Skin epidermis (tissue), 12 donors: ENCODE results near the gene ONECUT3.
"Not testable (repeated sequence)": the region's sequence is repeated elsewhere in the genome, so short reads cannot be mapped to it uniquely, and the experiment has no call there.

Experiments
- H3K27ac ChIP-seq, 21 experiments: fragments of 200-600 bp; sonication (generic) in 11 of 21; one replicate each; pipeline ENCODE4 v1.5.0; 2020; ENCODE audit warnings: mild to moderate bottlenecking in 3 of 21, inconsistent platforms in 2 of 21, moderate library complexity in 2 of 21
- H3K4me3 ChIP-seq, 7 experiments: fragments of 200-600 bp; sonication (generic) in 2 of 7; one replicate each; pipeline ENCODE4 v1.5.0; 2020; ENCODE audit warnings: inconsistent platforms in 2 of 7, mild to moderate bottlenecking in 2 of 7, moderate library complexity in 1 of 7

The ONECUT3 gene

DNA sequence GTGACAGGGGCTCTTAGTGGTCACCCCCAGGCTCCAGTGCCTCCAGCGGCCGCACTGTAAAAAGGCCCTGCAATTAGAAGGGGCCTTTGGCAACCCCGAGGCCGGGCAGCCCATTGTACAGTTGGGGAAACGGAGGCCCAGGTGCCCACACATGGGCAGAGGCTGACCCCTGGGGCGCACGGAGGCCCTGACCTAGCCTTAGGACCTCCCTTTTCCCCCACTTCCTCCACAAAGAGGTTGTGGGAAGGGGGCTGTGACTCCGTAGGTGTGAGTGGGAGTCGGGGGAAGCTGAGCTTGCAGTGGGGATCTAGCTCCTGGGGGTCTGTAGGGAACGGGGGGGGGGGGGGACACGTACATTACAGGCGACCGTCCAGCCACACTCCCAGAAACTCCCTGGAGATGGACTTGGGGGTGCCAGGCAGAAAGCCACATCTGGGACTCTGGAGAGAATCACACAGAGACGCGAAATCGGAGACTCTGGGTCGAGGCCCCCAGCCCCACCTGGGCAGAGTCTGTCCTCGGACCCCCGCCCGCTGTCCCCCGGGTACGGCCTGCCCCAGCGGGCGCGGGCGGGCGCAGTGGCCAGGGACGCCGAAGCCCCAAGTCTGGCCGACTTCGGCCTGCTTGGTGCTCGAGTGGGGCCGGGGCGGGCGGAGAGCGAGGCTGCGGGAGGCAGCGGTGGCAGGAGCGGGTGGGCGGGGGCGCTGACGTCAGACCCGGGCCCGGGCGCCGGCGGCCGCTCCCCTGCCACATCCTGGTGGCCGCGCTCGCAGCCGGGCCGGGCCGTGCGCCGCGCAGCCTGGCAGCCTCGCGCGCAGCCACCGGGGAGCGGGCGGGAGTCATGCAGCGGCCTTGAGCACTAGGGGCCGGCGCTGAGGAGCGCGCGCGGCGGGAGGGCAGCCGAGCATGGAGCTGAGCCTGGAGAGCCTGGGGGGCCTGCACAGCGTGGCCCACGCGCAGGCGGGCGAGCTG lies at the start of gene ONECUT3:
Gene ONECUT3 (plus strand): TSS at position 750 of the 972 bp plus-strand sequence. CDS start 157 bp downstream, at position 907.
- H3K27ac ChIP-seq = no peak within 1 kb of the TSS
- H3K4me3 ChIP-seq = no peak within 1 kb of the TSS

DNA sequence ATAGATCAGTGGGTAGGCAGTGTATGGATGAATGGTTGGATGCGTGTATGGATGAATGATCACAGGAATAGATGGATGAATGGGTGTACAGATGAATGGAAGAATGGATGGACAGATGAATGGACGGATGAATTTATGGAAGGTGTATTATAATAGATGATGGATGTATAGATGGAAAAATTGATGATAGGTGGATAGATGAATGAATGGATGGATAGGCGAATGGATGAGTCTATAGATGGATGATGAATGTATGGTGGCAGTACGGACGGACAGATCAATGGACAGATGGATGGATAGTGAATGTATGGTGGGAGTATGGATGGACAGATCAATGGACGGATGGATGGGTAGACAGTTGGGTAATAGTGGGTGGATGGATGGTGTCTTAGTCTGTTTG lies 49.0 kb upstream of the ONECUT3 start:
- Histone ChIP-seq H3K4me3 (no peak overlapping the region), H3K27ac (no peak overlapping the region)

DNA sequence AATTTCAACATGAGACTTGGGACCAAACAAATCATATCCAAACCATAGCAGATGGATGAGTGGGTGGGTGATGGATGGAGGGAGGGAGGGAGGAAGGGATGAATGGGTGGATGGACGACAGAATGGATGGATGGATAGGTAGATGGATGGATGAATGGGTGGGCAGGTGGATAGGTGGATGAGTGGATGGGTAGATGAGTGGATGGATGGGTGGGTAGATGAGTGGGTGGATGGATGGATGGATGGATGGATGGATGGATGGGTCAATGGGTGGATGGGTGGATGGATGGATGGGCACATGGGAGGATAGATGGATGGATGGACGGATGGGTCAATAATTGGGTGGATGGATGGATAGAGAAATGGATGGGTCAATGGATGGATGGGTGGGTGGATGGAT lies 47.9 kb upstream of the ONECUT3 start:
- H3K27ac ChIP-seq = no peak overlapping the region
- H3K4me3 ChIP-seq = no peak overlapping the region

DNA sequence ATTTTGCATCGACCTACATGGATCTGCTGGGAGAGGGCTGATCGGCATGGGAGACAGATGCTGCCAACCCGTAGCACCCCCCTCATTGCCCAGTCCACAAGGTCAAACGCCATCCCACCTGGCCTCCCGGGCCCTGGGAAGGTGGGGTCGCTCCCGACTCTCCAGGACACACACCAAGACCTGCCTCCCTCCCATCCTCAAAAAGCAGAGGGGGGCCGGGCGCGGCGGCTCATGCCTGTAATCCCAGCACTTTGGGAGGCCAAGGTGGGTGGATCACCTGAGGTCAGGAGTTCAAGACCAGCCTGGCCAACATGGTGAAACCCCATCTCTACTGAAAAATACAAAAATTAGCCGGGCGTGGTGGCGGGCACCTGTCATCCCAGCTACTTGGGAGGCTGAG lies 46.7 kb upstream of the ONECUT3 start:
- not testable (repeated sequence) for H3K27ac ChIP-seq, H3K4me3 ChIP-seq

DNA sequence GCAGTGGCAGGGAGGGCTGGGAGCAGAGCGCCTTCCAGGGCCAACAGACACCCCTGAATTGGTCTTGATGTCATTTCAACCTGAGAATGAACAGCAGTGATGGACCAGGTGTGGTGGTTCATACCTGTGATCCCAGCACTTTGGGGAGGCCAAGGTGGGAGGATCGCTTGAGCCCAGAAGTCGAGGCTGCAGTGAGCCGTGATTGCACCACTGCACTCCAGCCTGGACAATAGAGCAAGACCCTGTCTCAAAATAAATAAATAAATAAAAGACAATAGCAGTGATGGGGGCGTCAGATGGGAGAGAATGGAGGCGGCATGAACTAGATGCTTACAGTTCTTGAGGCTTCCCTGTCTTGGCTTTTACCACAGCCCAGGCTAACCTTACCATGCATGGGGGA lies 46.1 kb upstream of the ONECUT3 start:
- no peak overlapping the region for H3K4me3 ChIP-seq
- no peak overlapping the region for H3K27ac ChIP-seq

DNA sequence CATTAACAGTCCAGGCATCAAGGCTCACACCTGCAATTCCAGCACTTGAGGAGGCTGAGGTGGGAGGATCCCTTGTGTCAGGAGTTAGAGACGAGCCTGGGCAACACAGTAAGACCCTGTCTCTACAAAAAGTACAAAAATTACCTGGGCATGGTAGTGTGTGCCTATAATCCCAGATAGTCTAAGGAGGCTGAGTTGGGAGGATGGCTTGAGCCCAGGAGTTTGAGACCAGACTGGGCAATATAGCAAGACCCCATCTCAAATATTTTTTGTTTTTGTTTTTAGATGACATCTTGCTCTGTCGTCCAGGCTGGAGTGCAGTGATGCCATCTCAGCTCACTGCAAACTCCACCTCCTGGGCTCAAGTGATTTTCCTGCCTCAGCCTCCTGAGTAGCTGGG lies 40.1 kb upstream of the ONECUT3 start:
- no peak overlapping the region for H3K4me3 ChIP-seq
- H3K27ac ChIP-seq = no peak overlapping the region

DNA sequence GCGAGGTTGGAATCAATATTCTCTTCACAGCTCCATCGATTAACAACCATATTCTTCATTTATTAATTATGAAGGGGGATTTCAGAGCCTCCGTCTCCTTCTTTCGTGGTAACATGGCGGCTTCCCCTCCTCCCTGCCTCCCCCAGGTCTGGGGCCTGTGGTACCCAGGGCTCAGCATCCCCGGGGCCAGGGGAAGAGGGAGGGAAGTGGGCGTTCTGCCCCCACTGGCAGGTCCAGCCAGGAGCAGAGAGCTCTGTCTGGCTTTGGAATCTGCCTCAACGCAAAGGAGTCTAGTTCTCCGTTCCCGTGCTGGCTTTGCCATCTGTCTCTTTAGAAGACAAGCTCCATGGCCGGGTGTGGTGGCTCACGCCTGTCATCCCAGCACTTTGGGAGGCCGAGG lies 37.8 kb upstream of the ONECUT3 start:
- Histone ChIP-seq H3K4me3 (no peak overlapping the region), H3K27ac (no peak overlapping the region)

DNA sequence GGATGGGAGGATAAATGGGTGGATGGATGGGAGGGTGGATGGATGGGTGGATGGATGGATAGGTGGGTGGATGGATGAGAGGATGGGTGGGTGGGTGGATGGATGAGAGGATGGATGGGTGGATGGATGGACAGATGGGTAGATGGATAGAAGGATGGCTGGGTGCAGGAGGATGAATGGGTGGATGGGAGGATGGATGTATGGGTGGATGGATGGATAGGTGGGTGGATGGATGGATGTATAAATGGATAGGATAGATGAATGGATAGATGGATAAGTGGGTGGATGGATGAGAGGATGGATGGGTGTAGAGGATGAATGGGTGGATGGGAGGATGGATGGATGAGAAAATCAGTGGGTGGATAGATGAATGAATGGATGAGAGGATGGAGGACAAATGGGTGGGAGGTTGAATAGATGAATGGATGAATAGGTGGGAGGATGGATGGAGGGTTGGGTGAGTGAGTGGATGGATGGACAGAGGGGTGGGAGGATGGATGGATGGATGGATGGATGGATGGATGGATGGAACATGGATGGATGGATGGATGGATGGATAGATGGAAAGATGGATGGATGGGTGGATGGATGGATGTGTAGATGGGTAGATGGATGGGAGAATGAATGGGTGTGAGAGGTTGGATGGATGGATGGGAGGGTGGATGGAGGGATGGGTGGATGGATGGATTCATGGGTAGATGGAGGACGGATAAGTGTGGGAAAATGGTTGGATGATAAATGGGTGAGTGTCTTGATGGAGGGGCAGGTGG lies 35.9 kb upstream of the ONECUT3 start:
- H3K27ac ChIP-seq = no peak overlapping the region
- no peak overlapping the region for H3K4me3 ChIP-seq

DNA sequence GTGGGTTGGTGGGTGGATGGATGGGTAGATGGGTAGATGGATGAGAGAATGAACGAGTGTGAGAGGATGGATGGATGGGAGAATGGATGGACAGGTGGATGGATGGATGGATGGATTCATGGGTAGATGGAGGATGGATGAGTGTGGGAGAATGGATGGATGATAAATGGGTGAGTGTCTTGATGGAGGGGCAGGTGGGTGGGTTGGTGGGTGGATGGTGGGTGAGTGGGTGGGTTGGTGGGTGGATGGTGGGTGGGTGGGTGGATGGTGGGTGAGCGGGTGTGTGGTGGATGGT lies 35.4 kb upstream of the ONECUT3 start:
- H3K4me3 ChIP-seq = no peak overlapping the region
- no peak overlapping the region for H3K27ac ChIP-seq

DNA sequence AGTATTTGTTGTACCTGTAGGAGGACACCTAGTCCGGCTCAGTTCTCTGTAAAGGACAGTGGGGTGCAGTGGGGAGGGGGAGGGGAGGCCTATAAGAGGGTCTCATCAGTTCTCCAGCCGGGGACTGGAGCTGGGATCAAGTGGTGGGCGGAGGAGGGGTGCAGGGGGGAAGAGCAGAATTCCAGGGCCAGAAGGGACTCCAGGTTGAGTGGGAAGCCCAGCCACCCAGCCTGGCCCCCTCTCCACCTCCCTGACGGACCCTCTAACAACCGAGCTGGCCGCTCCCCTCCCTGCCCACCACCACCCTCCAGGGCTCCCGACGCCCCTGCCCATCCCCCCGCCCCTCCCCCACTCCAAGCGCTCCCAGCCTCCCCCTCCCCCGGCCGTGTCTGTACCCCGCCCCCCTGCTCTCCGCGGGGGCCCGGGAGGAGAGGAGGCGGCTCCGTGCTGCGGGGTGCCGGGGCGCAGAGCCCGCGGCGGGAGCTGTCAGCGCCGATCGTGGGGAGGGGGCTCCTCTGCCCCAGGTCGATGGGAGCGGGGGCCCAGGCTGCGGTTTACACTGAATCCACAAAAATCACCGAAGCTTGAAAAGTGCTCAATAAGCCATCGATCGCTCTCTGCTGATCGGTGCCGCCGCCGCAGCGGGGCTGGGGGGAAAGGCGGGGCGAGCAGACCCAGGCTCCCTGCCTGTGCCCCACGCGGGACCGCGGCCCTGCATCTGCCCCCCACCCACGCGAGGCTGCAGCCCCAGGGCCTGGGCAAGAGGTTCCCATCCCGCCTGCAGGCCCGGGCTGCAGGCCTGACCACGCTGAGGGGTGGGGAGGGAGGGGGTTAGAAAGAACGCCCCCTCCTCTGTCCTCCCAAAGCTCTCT lies 34.6 kb upstream of the ONECUT3 start:
- H3K4me3 ChIP-seq = no peak overlapping the region

DNA sequence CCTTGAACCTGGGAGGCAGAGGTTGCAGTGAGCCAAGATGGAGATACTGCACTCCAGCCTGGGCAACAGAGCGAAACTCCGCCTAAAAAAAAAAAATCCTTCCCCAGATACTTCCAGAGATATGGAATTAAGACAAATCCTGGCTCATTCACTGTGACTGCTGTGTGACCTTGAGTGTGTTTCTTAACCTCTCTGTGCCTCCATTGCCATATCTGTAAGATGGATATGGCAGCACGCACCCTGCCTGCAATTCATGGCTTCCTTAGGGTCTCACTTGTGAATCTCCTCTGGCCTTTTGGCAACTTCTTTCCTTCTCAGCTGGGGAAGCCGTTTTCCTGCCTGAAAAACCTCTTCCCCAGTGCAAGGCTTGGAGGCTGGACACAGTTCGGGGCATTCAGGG lies 33.8 kb upstream of the ONECUT3 start:
- H3K4me3 ChIP-seq = no peak overlapping the region
- H3K27ac ChIP-seq = no peak overlapping the region

More for the DNA sequence above, 34.6 kb upstream of the ONECUT3 start:
- H3K27ac ChIP-seq = no peak overlapping the region

DNA sequence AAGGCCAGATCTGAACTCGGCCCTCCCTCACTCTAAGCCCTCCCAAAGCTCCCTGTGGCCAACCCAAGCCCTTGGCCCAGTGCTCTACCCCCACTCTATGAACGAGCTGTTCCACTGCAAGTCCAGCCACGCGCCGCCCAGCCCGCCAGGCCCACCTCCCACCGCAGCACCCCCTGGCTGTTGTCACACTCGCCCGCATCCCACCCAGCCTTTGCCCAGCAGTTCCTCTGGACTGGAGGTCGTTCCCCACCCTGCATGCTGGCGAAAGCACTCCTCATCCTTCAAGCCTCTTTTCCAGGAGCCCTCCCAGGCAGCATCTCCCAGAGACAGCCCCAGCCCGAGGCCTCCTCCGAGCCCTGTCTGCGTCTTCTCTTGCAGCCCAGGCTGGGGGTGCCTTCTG lies 33.1 kb upstream of the ONECUT3 start:
- H3K27ac ChIP-seq = no peak overlapping the region
- no peak overlapping the region for H3K4me3 ChIP-seq

DNA sequence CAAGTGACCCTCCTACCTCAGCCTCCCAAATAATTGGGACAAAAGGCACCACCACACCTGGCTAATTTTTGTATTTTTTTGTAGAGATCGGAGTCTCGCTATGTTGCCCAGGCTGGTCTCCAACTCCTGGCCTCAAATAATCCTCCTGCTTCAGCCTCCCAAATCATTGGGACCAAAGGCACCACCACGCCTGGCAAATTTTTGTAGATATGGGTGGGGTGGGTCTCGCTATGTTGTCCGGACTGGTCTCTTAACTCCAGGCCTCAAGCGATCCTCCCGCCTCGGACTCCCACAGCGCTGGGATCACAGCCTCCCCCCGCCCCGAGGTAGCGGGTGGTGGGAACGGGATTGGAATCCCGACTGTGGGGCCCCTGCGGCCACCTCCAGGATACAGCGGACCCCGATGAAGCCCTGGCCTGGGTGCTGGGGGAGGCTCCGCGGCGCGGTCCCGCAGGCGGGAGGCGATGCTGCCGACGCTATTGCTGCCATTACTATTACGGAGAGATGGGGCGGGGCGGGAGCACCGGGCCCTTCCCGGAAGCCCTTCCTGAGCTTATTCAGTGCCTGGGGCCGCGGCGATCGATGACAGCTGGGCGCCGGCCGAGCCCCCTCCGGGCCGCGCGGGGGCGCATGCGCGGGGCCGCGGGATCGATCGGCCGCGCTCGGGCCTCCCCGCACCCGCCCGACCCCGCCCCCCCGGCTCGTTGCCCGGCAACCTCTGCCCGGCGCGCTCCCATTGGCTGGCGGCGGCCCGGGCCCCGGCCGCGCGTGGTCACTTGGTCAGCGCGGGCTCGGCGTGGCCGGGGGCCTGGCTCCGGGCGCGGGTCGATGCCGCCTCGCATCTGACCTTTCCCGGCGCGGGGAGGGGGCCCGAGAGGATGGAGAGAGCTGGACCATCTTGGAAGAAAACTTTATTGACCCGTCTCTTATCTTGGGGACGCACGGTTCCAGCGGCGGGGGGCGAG lies 27.9 kb upstream of the ONECUT3 start:
- peak overlapping the region in 6 of 7 experiments; percentile 9 to 39 (median 20) for H3K4me3 ChIP-seq

DNA sequence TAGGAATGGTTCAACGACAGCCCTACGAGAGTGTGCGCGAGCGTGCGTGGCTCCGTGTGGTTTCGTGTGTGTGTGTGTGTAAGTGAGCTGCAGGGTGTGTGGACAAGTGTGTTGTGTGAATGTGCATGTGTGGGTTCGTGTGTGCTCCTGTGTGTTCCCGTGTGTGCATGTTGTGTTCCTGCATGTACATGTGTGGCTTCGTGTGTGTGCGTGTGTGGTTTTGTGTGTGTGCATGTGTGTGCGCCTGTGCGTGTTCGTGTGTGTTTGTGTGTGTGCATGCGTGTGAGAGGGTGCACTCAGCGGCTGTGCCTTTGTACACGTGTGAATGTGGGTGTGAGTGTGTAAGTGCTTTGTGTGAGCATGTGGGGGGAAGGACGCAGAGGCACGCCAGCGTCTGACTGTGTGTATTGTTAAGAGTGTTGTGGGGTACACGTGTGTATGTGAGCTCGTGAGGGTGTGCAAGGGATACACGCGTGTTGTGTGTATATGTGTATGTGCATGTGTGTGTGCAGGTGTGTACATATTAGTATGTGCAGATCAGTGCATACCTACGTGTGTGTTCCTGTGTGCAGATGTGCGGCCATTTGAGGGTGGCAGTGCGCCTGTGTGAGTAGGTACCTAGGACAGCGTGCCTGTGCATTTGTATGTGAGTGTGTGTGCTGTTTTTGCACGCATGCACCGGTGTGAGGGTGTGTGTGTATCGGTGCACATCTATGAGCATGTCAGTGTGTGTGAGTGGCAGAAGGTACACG lies 24.3 kb upstream of the ONECUT3 start:
- no peak overlapping the region for H3K4me3 ChIP-seq
- no peak overlapping the region for H3K27ac ChIP-seq

More for the DNA sequence above, 27.9 kb upstream of the ONECUT3 start:
- no peak overlapping the region for H3K27ac ChIP-seq

DNA sequence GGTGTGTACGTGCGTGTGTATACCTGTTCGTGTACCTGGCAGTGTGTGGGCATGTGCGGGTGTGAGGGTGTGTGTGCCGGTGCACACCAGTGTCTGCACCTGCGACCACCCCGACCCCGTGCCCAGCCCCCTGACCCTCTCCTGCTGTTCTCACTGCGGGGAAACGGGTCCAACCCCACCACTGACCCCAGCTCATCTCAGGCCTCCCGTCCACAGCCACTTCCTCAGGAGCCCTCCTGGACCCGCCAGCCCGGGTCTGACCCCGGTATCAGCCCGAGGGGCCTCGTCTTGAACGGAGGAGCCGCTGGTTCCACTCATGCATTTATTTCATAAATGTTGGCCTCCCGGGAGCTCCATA lies 23.8 kb upstream of the ONECUT3 start:
- Histone ChIP-seq H3K27ac (no peak overlapping the region), H3K4me3 (no peak overlapping the region)

DNA sequence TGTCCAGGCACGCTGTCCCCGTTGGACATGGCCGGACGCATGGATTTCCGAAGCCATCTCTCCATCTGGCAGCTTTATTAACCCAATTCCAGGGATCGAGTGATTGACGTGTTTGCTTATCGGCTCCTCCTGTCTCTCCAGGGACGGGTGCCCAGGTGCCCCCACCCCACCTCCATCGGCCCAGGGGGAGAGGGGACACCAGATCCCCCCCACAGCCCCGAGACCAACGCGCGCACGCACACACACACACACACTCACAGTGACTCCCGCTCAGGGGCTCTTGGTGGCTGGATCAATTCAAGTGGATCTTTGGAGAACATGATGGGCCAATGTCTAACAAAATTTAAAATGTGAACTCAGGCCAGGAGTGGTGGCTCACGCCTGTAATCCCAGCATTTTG lies 23.1 kb upstream of the ONECUT3 start:
- Histone ChIP-seq H3K27ac (no peak overlapping the region), H3K4me3 (no peak overlapping the region)

DNA sequence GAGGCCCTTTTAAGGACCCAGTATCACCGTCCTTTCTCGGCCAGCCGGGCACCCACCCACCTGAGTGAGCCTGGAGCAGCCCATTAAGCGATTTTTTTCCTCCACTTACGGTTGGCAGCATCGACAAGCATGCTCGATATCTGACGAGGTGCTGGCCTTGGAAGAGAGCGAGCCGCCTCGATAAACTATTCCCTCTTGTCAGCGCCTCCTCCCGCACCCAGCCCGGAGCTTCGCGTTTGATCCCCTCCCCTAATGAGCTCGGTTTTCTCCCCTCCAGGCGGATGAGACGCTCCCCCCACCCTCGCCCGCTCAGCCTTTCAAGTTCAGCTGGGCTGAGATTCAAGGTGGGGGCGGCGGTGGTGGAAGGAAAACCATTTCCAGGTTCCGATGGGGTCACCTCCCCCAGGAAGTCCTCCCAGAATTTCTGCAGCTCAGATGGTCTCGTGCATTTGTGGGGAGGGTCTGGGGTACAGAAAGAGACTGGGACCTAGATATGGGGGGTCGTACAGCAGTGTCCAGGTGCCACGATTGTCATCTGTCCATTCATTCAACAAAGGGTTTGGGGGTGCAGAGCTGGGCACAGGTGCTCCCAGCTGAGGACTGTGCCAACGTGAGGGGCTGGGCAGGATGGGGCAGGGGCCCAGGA lies 18.9 kb upstream of the ONECUT3 start:
- Histone ChIP-seq H3K4me3 (no peak overlapping the region), H3K27ac (no peak overlapping the region)

DNA sequence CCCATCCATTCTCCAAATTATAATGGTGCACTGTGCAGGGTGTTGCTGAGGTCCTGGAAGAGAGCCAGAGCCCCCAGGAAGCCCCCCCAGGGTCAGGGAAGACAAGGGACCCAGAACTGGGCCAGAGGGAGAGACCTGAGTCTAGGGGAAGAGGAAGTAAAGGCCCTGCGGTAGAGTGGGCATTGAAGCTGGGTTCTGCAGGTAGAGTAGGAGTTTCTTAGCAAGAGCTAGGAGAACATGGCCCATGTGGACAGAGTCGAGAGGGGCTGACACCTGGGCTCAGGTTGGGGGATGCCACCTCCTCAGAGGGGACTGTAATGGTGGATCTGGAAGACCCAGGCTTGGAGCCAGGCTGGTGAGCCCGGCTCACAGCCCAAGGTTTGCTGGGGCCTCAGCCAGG lies 17.0 kb upstream of the ONECUT3 start:
- Histone ChIP-seq H3K27ac (no peak overlapping the region), H3K4me3 (no peak overlapping the region)
